Activated naive CD4-positive, alpha-beta T cell treated with anti-CD3 and anti-CD28 coated beads, Interleukin-2, amount 50 U/mL, for 24 hours (primary cell): ENCODE results near the gene PACRG.

ENCODE experiments used
- H3K27ac Mint-ChIP-seq: one replicate; pipeline ENCODE4 v1.8.0; 2021; ENCODE audit warnings: mild to moderate bottlenecking, mixed read lengths
- H3K27me3 Mint-ChIP-seq: one replicate; pipeline ENCODE4 v1.8.0; 2021; ENCODE audit warnings: mixed read lengths
- H3K36me3 Mint-ChIP-seq: one replicate; pipeline ENCODE4 v1.8.0; 2021; ENCODE audit warnings: mixed read lengths
- H3K4me1 Mint-ChIP-seq: one replicate; pipeline ENCODE4 v1.8.0; 2021; ENCODE audit warnings: mixed read lengths
- H3K4me3 Mint-ChIP-seq: one replicate; pipeline ENCODE4 v1.8.0; 2021; ENCODE audit warnings: mild to moderate bottlenecking, mixed read lengths
- H3K9me3 Mint-ChIP-seq: one replicate; pipeline ENCODE4 v1.8.0; 2021; ENCODE audit warnings: mixed read lengths

Gene PACRG

DNA sequence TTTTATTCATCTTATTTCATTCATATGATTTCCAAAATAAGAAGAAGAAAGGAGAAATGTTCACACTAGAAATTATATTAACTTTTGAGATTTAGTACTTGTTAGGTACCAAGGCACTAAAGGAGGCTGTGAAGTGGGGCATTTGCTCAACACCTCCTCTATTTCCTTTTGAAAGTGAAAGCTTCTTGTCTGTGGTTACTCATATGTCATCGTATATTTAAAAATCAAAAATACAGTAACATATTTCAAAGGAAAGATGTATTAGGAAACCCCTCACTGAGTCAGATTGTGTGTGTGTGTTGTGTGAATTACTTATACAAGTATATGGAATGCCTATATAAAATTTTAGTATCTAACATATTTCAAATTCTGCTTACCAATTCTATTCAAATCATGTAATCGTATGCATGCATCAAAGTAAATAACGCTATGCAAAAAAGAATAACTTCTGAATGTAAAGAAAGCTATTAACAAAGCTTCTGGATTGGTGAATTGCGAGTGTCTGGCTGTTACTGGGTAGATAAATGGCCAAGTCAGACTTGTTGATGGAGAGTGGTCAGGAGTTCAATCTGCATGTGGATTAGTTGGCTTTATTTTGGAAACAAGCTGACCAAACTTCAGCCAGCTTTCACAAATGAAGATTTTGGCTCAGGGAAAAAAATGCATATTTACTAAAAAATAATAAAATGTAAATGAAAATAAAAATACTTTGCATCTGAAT lies 70.9 kb downstream of the PACRG start:
- Mint-ChIP-seq H3K27ac (no peak overlapping the region), H3K36me3 (no peaks in the 10 kb centered on the region), H3K4me3 (peak overlapping the region; percentile 33)

GRCh38 chr6:162814426-162814973 lies 86.7 kb downstream of the PACRG start:
- H3K4me1 Mint-ChIP-seq, result no peaks in the 10 kb centered on the region
- H3K27ac Mint-ChIP-seq, result no peak overlapping the region
- H3K27me3 Mint-ChIP-seq, result no peaks in the 10 kb centered on the region
- H3K4me3 Mint-ChIP-seq, result no peak overlapping the region
- H3K36me3 Mint-ChIP-seq, result no peaks in the 10 kb centered on the region
- peaks cover 12% of the 10 kb centered on the region for H3K9me3 Mint-ChIP-seq

More for the DNA sequence above, 70.9 kb downstream of the PACRG start:
- H3K9me3 Mint-ChIP-seq, result peaks cover 5% of the 10 kb centered on the region
- peaks cover 19% of the 10 kb centered on the region for H3K4me1 Mint-ChIP-seq
- H3K27me3 Mint-ChIP-seq, result peaks cover 2% of the 10 kb centered on the region

- Mint-ChIP-seq H3K9me3 (no peaks in the 10 kb centered on the region), H3K27me3 (no peaks in the 10 kb centered on the region), H3K27ac (no peak overlapping the region), H3K36me3 (no peaks in the 10 kb centered on the region), H3K4me1 (no peaks in the 10 kb centered on the region), H3K4me3 (no peak overlapping the region)
Observed at GRCh38 chr6:162817196-162817595, 89.4 kb downstream of the PACRG start.

GRCh38 chr6:162819284-162819683 lies 91.5 kb downstream of the PACRG start:
- Mint-ChIP-seq H3K4me1 (no peaks in the 10 kb centered on the region), H3K27me3 (no peaks in the 10 kb centered on the region)

GRCh38 chr6:162821102-162821501 lies 93.3 kb downstream of the PACRG start:
- no peak overlapping the region for H3K27ac Mint-ChIP-seq

More at GRCh38 chr6:162819284-162819683, 91.5 kb downstream of the PACRG start:
- Mint-ChIP-seq H3K27ac (no peak overlapping the region), H3K4me3 (no peak overlapping the region), H3K9me3 (no peaks in the 10 kb centered on the region), H3K36me3 (no peaks in the 10 kb centered on the region)

DNA sequence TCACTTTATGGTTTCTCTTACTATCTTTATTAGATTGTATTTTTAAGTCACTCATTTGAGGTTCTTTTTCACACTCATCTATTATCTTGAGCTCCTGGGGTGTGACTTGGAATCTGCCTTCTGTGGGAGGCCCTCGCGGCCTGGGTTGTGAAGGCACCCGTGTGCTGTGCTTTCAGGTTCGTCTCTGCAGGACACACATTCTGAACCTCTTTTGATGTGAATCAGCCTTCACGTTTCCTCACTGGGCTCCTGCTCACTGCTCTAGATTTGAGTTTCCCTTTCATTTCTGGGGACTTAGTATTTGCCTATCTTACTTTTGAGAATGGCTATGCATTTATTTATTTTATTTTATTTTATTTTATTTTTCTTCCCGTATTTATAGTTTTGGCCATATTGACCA lies 97.8 kb downstream of the PACRG start:
- Mint-ChIP-seq H3K4me3 (no peak overlapping the region), H3K36me3 (no peaks in the 10 kb centered on the region), H3K4me1 (peaks cover 4% of the 10 kb centered on the region), H3K9me3 (no peaks in the 10 kb centered on the region), H3K27me3 (no peaks in the 10 kb centered on the region), H3K27ac (no peak overlapping the region)

More at GRCh38 chr6:162821102-162821501, 93.3 kb downstream of the PACRG start:
- Mint-ChIP-seq H3K4me1 (no peaks in the 10 kb centered on the region), H3K36me3 (no peaks in the 10 kb centered on the region), H3K9me3 (no peaks in the 10 kb centered on the region), H3K27me3 (no peaks in the 10 kb centered on the region), H3K4me3 (no peak overlapping the region)

- H3K27ac Mint-ChIP-seq, result no peak overlapping the region
- H3K27me3 Mint-ChIP-seq, result peaks cover 2% of the 10 kb centered on the region
- H3K9me3 Mint-ChIP-seq, result no peaks in the 10 kb centered on the region
- H3K4me1 Mint-ChIP-seq, result peaks cover 4% of the 10 kb centered on the region
- no peak overlapping the region for H3K4me3 Mint-ChIP-seq
- no peaks in the 10 kb centered on the region for H3K36me3 Mint-ChIP-seq
Observed at GRCh38 chr6:162829013-162829742, 101.4 kb downstream of the PACRG start.

DNA sequence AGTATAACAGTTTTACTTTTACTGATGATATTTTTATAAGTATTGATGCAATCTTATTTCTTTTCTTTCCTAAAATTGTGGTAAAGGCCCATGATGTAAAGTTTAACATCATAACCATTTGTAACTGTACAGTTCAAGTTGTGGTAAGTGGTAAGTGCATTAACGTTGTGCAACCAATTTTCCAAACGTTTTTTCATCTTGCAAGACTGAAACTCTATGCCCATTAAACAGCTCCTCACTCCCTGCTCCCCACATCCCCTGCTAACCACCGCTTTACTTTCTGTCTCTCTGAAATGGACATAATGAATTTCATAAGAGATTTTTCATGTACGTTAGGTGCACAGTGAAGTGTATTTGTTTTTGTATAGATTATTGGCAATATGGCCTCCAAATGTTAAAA lies 106.0 kb downstream of the PACRG start:
- Mint-ChIP-seq H3K9me3 (no peaks in the 10 kb centered on the region), H3K36me3 (no peaks in the 10 kb centered on the region), H3K27ac (no peak overlapping the region), H3K4me1 (no peaks in the 10 kb centered on the region), H3K4me3 (no peak overlapping the region), H3K27me3 (peaks cover 2% of the 10 kb centered on the region)

- peaks cover 3% of the 10 kb centered on the region for H3K27me3 Mint-ChIP-seq
- H3K4me3 Mint-ChIP-seq, result no peak overlapping the region
- H3K9me3 Mint-ChIP-seq, result no peaks in the 10 kb centered on the region
- no peaks in the 10 kb centered on the region for H3K36me3 Mint-ChIP-seq
- no peak overlapping the region for H3K27ac Mint-ChIP-seq
- no peaks in the 10 kb centered on the region for H3K4me1 Mint-ChIP-seq
Observed at GRCh38 chr6:162845972-162846371, 118.2 kb downstream of the PACRG start.

- H3K27me3 Mint-ChIP-seq, result peaks cover 3% of the 10 kb centered on the region
- no peaks in the 10 kb centered on the region for H3K4me1 Mint-ChIP-seq
- H3K27ac Mint-ChIP-seq, result no peak overlapping the region
- no peaks in the 10 kb centered on the region for H3K9me3 Mint-ChIP-seq
- H3K4me3 Mint-ChIP-seq, result no peak overlapping the region
- H3K36me3 Mint-ChIP-seq, result no peaks in the 10 kb centered on the region
Observed at GRCh38 chr6:162846723-162847122, 118.9 kb downstream of the PACRG start.

- Mint-ChIP-seq H3K27me3 (peaks cover 3% of the 10 kb centered on the region), H3K27ac (no peak overlapping the region), H3K36me3 (no peaks in the 10 kb centered on the region), H3K4me1 (no peaks in the 10 kb centered on the region), H3K9me3 (no peaks in the 10 kb centered on the region), H3K4me3 (no peak overlapping the region)
Observed at GRCh38 chr6:162849269-162849668, 121.5 kb downstream of the PACRG start.

DNA sequence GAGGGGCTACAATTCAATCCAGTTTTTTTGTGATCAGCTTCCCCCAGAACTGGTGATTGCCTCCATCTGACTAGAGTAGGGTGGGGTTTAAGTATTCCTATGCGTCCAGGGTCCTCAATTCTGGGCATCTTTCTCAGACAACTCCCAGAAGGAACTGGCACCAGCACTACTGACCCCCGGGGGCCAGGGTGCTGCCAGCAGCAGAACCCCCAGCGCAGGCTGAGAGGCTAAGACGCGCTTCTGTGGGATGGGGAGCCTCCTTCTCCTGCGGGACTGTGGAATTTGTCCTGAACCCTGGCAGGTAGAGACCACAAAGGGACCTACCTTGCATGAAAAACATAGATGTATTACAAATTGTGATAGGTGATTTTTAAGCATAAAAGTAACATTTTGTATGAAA lies 124.4 kb downstream of the PACRG start:
- Mint-ChIP-seq H3K27me3 (peaks cover 2% of the 10 kb centered on the region), H3K4me3 (no peak overlapping the region), H3K9me3 (no peaks in the 10 kb centered on the region), H3K4me1 (no peaks in the 10 kb centered on the region), H3K36me3 (no peaks in the 10 kb centered on the region), H3K27ac (no peak overlapping the region)

GRCh38 chr6:162852840-162853577 lies 125.2 kb downstream of the PACRG start:
- Mint-ChIP-seq H3K4me1 (no peaks in the 10 kb centered on the region), H3K27me3 (peaks cover 2% of the 10 kb centered on the region), H3K4me3 (no peak overlapping the region), H3K9me3 (no peaks in the 10 kb centered on the region), H3K27ac (no peak overlapping the region), H3K36me3 (no peaks in the 10 kb centered on the region)

GRCh38 chr6:162854228-162854627 lies 126.5 kb downstream of the PACRG start:
- no peaks in the 10 kb centered on the region for H3K4me1 Mint-ChIP-seq
- H3K36me3 Mint-ChIP-seq, result no peaks in the 10 kb centered on the region
- no peaks in the 10 kb centered on the region for H3K9me3 Mint-ChIP-seq
- no peak overlapping the region for H3K27ac Mint-ChIP-seq
- no peak overlapping the region for H3K4me3 Mint-ChIP-seq
- H3K27me3 Mint-ChIP-seq, result peaks cover 2% of the 10 kb centered on the region

DNA sequence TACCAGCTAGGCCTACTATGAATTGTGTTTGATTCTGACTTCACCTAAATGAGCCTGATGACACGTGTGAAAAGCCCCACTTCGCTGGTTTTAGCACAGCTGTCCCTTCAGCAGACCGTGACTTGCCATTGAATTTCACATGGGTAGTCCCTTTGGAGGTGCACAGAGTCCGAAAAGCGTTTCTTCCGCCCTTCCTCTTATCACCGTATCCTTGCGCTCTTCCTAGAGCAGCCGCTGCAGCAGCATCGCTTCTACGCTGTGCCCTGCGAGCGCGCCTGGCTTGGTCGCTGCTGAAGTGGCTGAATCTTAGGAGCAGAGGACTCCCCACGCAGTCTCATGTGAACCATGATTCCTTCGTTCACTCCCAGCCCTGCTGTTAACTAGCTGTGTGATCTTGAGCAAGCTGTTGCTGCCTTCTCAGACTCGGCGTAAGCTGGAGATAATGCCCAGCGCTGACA lies 127.0 kb downstream of the PACRG start:
- peaks cover 2% of the 10 kb centered on the region for H3K27me3 Mint-ChIP-seq
- no peaks in the 10 kb centered on the region for H3K36me3 Mint-ChIP-seq

More for the DNA sequence above, 127.0 kb downstream of the PACRG start:
- no peak overlapping the region for H3K27ac Mint-ChIP-seq
- no peaks in the 10 kb centered on the region for H3K4me1 Mint-ChIP-seq
- no peaks in the 10 kb centered on the region for H3K9me3 Mint-ChIP-seq
- no peak overlapping the region for H3K4me3 Mint-ChIP-seq
